GM18951 (cell line): ENCODE measurements around the gene PLEK2.

ENCODE experiments used
- POLR2A ChIP-seq: IDR thresholded peaks from 4 replicates; pipeline ENCODE4 v1.6.1; 2011; ENCODE audit warnings: mild to moderate bottlenecking; ENCODE audit not compliant: insufficient read length, insufficient read depth; ENCODE audit errors: extremely low read depth
- in situ Hi-C: fragments of 300-500 bp; cut with MboI; formaldehyde crosslinking; loops from one replicate; pipeline ENCODE4 v1.12.0; 2022; ENCODE audit warnings: low sequenced_read_pairs, mixed read lengths, inconsistent platforms; ENCODE audit not compliant: unreplicated experiment

Gene PLEK2

DNA sequence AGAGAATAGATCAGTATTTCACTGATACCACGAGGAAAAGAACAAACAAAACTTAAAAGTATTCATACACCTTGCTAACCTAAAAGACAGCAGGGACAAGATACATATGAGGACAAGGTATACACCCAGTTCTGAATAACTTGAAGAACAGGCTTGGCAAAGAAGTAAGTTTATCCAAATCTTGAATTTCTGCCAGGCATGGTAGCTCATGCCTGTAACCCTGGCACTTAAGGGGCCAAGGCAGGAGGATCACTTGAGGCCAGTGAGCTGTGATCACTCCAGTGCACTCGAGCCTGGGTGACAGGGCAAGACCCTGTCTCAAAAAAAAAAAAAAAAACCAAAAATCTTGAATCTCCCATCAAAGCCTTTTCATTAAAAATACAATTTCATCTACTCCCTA lies 26.8 kb downstream of the PLEK2 start:
- no peak for TF ChIP-seq POLR2A
- in situ Hi-C loops: no loop called here

DNA sequence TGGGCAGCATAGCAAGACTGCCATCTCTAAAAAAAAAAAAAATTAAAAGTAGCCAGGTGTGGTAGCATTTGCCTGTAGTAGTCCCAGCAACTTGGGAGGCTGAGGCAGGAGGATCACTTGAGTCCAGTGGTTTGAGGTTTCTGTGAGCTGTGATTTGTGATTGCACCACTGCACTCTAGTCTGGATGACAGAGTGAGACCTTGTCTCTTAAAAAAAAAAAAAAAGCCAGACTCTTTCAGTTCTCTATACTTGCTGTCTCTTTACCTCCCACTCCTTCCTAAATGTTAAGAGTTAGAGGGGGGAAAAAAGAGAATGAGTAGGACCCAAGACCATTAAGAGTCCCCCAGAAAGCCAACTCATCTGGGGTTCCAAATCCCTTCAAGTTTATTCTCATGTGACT lies 34.0 kb downstream of the PLEK2 start:
- in situ Hi-C loops: no loop called here
- no peak for TF ChIP-seq POLR2A

DNA sequence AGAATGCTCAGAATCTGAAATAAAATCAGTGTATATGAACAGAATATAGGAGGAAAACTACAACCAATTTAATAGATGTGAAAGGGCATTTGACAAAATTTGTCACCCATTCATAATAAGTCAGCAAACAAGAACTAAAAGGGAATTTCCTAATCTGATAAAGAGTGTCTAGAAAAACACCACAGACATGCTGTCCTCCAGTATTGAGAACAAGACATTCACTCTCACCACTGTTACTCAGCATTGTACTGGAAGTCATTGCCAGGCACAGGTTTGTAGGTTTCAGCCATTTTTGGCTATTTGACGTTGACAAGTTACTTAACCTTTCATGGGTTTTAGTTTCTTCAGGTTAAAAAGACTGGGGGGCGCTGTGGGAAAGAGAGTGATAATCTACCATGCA lies 38.6 kb downstream of the PLEK2 start:
- in situ Hi-C loops: no loop called here
- no peak for TF ChIP-seq POLR2A

DNA sequence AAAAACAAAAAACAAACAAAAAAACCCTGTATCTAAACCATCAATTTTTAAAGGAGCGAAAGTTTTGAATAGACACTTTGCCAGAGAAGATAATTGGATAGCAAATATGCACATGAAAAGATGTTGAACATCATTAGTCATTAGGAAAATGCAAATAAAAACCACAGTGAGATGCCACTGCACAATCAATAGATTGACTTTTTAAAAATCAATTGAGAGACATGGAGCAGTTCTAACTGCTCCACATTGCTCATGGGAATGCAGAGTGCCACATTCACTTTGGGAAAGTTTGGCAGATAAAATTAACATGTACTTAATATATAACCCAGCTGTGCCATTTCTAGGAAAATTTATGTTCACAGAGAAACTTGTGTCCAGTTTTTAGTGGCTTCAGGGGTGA lies 39.1 kb downstream of the PLEK2 start:
- no peak for TF ChIP-seq POLR2A
- in situ Hi-C loops: no loop called here

GRCh38 chr14:67371247-67372148 lies 40.5 kb downstream of the PLEK2 start:
- in situ Hi-C loops: no loop called here
- TF ChIP-seq POLR2A: no peak

DNA sequence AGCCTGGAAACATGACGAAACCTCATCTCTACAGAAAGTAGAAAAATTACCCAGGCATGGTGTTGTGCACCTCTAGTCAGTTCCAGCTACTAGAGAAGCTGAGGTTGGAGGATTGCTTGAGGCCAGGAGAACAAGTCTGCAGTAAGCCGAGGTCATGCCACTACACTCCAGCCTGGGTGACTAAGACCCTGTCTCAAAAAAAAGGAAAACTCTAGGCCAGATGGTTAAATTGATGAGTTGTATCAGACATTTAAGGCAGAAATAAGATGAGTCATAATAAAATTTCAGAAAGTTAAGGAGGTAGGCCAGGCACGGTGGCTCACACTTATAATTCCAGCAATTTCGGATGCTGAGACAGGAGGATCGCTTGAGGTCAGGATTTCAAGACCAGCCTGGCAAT lies 41.1 kb downstream of the PLEK2 start:
- in situ Hi-C loops: no loop called here
- no peak for TF ChIP-seq POLR2A

- TF ChIP-seq POLR2A: no peak
- in situ Hi-C loops: no loop called here
These were observed 46.5 kb downstream of the PLEK2 start for GRCh38 chr14:67365476-67365875.

DNA sequence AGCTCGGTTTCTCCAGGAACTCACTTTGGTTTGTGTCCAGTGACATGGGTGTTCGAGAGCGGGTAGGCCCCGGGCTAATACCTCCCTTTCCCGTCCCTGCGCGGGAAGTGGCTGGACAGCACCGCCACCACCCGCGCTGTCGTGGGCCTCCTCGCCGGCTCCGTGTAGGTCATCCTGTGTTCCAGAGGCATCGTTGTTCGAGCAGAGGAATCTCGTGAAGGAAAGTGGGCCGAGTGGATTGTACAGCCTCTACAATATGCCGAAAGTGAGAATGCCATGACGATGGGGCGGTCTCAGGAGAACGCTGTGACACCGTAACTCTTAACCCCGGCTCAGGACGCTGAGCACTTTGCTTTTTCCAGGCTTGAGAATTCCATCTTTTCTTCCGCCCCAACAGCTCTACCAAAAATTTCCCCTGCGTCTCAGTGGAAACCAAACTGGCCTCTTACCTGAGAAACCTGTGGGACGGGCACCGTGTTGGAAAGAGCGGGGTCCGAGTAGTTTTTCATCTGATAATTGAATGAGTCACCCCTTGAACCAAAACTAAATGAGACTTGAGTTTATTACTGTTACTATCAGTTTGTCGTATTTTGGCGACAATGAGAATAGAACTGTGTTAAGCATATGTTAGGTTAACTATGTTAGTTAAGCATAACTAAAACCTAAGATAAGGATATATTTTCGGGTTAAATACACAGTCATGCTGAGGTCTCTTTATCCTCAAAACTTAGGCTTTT lies 51.3 kb downstream of the PLEK2 start:
- in situ Hi-C loops: no loop called here
- no peak for TF ChIP-seq POLR2A

- TF ChIP-seq POLR2A: peak; percentile 89
- in situ Hi-C loops: no loop called here
These were observed 52.0 kb downstream of the PLEK2 start, which contains the start of the genes ATP6V1D and EIF2S1 for GRCh38 chr14:67359775-67360469. Gene ATP6V1D (minus strand): TSS chr14:67359804. CDS start chr14:67359698, 106 bp downstream. Gene EIF2S1 (plus strand): TSS chr14:67360328. CDS start chr14:67364768, 4,440 bp downstream.

DNA sequence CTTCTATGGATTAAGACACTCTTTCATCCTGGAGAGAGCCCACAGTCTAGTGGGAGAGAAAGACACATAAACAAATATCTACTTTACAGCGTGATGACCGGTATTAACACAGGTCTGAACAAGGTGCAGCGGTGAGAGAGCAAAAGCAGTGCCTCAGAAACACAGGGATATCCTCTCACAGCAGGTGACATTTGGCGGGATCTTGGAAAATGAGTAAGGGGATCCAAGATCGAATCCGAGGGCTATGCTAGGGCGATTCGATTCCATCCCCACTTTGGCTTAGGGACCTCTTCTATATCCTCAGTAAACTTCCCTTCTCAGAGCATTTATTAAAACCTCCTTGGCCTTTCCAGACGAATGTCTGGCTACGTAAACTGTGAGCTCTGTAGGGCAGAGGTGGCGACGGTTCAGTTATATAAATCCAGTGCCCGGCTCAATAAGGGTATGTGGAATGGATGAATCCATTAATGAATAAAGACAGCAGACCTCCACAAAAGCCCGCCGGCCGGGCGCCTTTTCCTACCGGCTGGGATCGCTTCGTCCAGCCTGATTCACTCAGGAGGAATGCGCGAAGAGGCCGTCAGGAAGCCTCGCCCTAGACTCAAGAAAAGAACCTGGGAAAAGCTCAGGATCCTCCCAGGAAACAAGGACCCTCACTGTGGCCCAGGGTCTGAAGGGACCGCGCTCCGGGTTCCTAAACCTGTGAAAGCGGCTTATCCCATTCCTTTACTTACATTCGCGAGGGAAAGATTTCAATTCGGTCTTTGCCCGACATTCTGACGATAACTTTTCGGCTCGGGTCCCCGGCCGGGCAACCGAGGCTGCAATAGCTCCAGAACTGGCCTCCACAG lies 52.8 kb downstream of the PLEK2 start:
- TF ChIP-seq POLR2A: peak; percentile 53
- in situ Hi-C loops: no loop called here

GRCh38 chr14:67357969-67358354 lies 54.0 kb downstream of the PLEK2 start:
- TF ChIP-seq POLR2A: no peak
- in situ Hi-C loops: no loop called here

DNA sequence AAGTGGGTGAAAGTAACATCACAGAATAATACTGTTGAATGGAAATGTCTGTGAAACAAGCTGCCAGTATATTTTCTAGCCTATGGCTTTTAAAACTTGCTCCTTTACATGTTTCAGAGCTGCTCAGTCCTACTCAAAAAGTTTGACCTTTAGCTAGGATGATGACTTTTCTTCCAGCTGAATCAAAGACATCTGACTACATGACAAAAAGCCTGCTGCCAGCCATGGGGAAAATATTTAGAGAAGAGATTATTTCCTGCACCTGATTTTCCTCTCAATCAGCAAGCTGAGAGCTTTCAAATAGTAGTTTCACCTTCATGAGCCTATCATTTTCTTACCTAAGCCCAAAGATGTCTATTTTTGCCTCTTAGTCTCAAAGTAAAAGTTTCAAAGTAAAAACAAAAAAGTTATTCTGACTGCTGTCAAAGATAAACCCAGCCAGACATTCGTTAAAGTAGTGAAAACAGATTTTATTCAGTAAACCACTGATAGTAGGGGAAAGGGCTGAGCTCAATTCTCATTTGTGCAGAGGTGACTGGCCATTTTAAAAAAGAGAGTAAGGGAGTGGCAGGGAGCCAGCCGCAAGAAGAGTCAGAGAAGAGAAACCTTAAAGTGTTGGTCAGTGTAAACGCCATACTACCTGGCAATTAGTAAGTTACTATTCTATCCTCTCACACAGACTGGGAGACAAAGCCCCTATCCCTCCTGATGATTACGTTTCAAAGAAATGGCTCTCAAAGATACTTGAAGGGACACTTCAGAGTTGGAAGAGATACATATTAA lies 54.6 kb downstream of the PLEK2 start:
- in situ Hi-C loops: no loop called here
- no peak for TF ChIP-seq POLR2A
